HG03457 (cell line): ENCODE data around the gene RGS6.
A peak's percentile ranks its signal among the peaks of the same experiment; 100 is the strongest.

ENCODE experiments used
- ATAC-seq: cut with Tn5 transposase; IDR thresholded peaks from one replicate; pipeline ENCODE4 v1.9.1; 2021; ENCODE audit warnings: moderate number of reproducible peaks; ENCODE audit not compliant: unreplicated experiment

RGS6 gene

DNA sequence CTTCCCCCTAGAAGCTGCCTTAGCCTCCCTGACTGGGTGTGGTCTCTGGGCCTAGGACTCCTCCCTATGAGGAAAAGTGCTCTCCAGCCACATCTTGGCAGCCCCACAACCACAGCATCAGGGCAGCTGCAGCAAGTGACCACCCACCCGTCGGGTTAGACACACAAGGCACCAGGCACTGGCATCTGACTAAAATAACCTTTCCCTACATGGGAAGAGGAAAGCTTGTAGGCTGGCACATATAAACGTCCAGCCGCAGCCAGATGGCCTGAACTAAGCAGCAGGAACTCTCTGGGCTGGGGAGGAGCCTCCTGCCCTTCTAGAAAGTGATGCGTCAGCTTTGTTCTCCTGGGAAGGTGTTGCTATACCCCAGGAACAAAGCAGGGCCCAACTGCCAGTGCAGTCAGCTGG, 632.9 kb downstream of the RGS6 start:
- no peak for ATAC-seq

DNA sequence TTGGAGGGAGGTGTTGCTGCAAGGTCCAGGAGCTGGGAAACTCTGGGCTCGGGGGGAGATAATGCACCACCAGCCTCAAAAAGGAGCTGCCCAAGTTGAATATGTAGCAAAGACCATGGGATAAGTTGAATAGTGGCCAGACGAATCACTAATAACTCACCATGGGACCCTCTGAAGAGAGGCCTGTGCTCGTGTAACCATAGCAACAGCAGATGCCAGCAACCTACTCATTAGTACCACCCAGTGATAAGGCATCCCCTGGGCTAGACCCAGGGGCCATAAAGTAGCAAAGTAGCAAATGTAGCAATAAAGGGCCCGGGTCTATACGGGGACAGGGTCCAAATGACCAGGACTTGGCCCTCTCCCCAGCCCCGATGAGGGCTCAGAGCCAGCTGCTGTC, 633.7 kb downstream of the RGS6 start:
- ATAC-seq: no peak

DNA sequence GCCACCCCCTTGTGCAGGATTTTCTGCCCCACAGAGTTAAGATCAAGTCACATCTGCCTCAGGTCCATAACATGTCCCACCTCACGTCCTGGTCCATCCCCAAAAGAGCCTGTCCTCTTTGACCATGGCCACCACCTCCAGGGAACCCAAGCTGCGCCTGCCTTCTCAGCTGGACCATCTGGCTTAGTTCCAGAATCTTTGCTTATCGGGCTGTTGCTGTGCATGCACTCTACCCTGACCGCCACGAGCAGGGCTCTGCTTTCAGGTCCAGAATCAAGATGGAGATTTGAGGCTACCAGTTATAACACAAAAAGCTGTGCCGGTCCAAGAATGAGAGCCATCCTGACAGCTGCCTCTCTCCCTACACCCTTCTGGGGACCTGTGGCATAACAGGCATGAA, 635.0 kb downstream of the RGS6 start:
- ATAC-seq: no peak

- no peak for ATAC-seq
Measured at GRCh38 chr14:72568296-72568992, 636.2 kb downstream of the RGS6 start.

GRCh38 chr14:72573725-72574417, 641.6 kb downstream of the RGS6 start:
- ATAC-seq: no peak

DNA sequence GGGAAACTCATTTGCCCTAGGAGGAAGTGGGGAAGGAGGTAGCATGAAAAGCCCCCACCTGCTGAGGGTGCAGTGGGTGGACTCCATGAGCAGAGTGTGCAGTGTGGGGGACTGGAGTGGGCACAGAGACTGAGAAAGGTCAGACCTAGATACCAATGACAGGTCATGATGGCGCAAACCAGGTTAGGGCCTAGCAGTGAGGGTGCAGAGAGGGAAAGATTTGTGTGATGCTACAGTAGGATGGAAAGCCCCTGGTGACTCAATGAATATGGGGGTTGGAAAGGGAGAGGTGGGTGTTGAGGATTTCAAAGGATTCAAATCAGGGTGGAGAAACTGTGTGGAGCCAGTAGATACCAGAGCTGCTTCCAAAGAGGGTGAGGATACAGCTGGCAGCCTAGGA, 642.5 kb downstream of the RGS6 start:
- ATAC-seq: no peak

GRCh38 chr14:72576258-72576657, 644.0 kb downstream of the RGS6 start:
- no peak for ATAC-seq

DNA sequence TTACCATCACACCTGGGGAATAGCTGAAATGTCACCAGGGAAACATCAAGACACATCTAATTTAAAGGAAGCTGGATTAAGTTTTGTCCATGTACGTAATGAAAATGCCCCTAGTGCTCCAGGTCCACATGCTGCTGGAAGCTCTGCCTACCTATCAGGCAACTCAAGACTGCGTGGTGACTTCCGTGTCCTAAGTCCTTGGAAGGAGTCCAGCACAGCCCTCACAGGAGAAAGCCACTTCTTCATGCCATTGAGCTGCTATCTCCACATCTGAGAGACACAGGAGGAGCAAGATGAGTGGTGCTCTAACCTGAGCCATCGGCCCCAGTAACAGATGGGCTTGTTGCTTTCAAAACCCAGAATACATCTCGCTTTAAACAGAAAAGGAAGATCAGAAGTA, 645.3 kb downstream of the RGS6 start:
- ATAC-seq: no peak

DNA sequence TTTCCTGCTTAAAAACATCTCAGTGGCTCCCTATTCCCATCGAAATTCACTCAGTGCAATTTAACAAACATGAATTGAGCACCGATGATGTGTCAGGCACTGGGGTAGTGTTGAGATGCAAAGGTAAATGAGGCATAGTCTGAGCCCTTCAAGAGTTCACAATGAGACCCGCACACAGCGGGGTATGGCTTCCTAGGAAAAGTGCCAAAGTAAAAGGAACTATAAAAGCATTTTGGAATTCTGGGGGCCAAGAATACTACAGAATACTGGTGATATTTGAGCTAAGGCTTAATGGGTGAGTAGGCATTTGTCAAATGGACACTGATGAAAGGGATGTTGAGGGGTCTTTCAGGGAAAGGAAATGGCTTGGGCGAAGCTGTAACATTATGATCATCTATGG, 646.3 kb downstream of the RGS6 start:
- no peak for ATAC-seq

GRCh38 chr14:72582582-72582981, 650.4 kb downstream of the RGS6 start:
- ATAC-seq: no peak

GRCh38 chr14:72583316-72584272, 651.4 kb downstream of the RGS6 start:
- no peak for ATAC-seq

- ATAC-seq: no peak
Measured at GRCh38 chr14:72588521-72588920, 656.3 kb downstream of the RGS6 start.

GRCh38 chr14:72589652-72590051, 657.4 kb downstream of the RGS6 start:
- no peak for ATAC-seq

DNA sequence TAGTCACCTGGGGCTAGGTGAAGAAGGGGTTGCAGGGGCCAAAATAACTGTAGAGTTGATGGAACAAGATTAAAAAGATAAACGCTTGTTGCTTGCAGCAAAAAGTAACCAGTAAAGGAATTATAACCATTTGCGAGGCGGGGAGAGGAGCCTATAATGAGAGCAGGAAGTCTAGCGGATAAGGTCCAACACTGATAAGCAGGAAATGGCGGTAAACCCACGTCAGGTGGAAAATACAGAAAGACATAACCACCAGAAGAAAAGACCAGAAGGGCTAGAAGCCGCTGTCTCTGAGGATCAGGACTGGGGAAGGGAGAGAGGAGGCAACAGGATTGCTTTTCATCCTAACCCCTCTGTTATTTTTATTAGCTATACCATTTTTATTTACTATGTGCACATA, 658.3 kb downstream of the RGS6 start:
- ATAC-seq: no peak

GRCh38 chr14:72591391-72591790, 659.2 kb downstream of the RGS6 start:
- no peak for ATAC-seq

GRCh38 chr14:72594099-72594901, 662.1 kb downstream of the RGS6 start:
- peak; percentile 73 for ATAC-seq

DNA sequence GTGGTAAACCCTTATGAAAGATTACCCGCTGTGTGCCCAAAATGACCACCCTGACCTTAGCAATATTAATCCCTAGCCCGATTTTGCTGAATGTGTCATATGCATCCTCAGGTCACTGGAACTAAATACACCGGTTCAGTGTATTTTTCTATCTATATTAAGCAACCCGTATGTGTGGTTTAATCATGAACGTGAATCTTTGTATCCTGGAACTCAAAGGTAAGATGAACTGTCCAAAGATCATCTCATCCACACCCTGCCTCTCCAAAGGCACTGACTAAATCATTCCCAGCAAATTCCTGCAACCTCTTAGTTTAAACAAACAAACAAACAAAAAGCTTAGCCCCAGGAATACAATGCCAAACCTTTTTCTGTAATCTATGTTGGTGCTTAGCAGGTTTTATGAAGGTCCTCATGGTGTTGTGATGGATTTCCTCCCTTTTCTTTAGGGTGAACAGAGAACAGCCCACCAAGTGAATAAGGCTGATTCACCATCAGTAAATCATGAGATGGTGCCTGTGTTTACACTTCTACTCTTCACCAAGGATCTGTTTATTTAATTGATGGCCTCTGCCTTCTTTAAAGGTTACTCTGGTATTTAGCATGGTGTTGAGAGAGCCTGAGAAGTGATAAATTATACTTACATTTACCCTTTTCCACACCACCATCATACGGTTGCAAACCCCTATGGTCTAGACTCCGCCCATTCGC, 663.1 kb downstream of the RGS6 start:
- no peak for ATAC-seq

- no peak for ATAC-seq
Measured at GRCh38 chr14:72597252-72598233, 665.3 kb downstream of the RGS6 start.

DNA sequence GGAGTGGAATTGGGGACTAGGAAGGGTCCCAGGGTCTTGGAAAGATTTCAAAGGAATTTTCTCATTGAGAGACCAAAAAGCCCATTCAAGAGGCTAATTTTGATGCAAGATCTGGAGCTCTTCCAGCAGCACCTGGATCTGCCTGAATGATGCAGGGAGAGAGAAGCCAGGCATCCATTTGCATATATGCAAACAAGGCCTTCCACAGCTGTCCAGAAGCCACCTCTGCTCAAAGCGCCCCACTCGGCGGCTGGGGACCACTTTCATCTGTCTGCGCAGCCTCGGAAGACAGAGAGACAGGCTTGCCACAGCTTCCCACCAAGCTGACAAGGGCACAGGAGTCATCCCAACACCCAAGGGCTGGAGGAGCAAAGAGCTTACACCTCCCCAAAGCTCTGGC, 666.1 kb downstream of the RGS6 start:
- no peak for ATAC-seq
